Stimulated activated CD8-positive, alpha-beta memory T cell treated with anti-CD3 and anti-CD28 coated beads, Interleukin-7, amount 100 ng/mL, for 48 hours (primary cell): ENCODE measurements around the gene ST3GAL3.
A peak's percentile ranks its signal among the peaks of the same experiment; 100 is the strongest.

Source experiments
- DNase-seq, 2 donors: peaks; one replicate each; pipeline ENCODE4 v3.0.0-alpha.2; 2020; ENCODE audit warnings: low read depth in 1 of 2; ENCODE audit errors: extremely low read depth in 1 of 2

Gene ST3GAL3

GRCh38 chr1:43908226-43908625 is 200.9 kb downstream of the ST3GAL3 start:
- DNase-seq: no peak

DNA sequence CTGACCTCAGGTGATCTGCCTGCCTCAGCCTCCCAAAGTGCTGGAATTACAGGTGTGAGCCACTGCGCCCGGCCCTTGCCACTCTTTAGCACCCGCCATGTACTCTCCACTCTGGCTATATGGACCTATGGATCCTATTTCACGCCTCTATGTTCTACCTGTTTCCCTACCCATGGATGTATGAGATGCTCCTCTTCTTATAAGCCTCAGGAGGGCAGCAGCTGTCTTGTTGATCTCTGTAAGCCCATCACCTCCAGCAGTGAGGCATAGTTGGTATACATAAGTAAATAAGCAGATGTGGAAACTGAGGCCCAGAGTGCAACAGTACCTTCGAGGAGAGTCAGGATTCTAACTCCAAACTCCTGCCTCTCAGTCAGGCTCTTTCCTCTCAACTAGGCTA is 201.5 kb downstream of the ST3GAL3 start:
- DNase-seq: no peak

DNA sequence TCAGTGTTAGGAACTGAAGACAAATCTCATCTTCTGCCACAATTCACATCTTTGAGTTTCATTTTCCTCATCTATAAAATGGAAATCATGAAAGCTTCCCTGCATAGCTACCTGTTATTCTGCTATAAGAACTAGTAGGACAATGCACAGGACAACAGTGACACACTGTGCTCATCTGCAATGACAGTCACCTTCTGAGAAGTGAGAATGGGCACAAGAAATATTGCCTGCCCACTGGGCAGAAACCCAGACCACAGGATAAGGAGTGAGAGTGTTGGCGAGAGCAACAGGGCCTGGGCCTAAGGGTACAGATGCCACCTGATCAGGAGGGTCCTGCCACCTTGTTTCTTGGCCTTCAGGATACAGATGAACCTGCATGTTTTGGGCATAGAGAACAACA is 203.0 kb downstream of the ST3GAL3 start:
- no peak for DNase-seq

DNA sequence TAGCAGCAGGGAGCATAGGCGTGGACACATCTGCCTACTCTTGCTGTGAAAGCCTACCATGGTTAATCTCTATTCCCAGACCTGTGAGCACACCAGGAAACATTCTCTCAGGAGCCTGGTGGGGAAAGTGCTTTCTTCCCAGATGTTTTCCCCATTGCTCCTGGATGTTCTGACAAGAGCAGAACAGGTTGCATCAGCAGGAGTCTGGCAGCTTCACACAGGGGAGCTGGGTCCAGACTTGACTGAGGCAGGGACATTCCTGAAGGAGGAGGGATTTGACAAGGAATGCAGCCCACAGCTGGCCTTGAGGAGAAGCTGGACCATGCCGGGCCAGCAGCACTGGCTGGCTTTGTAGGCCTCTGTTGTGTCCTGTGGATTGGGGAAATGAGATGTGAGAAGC is 205.3 kb downstream of the ST3GAL3 start:
- no peak for DNase-seq

DNA sequence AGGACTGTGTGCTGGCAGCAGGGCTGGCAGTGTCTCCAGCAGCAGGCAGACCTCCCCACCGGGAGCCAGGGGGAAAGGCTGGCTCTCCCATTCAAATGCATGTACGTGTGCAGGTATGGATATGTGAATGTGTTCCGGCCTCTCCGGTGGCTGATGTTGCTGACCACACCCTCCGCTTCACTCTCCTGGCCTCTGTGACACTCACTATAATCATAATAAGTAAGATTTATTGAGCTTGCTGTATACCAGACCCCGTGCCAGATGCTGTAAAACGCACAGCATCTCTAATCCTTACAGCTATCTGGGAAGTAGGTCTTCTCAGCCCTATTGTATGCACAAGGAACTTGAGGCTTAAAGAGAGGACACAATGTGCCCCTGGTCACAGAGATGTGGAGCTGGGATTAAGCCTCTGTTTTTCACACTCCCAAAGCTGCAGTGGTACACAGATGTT is 205.7 kb downstream of the ST3GAL3 start:
- DNase-seq: no peak

GRCh38 chr1:43913666-43914360 is 206.5 kb downstream of the ST3GAL3 start:
- DNase-seq: no peak

DNA sequence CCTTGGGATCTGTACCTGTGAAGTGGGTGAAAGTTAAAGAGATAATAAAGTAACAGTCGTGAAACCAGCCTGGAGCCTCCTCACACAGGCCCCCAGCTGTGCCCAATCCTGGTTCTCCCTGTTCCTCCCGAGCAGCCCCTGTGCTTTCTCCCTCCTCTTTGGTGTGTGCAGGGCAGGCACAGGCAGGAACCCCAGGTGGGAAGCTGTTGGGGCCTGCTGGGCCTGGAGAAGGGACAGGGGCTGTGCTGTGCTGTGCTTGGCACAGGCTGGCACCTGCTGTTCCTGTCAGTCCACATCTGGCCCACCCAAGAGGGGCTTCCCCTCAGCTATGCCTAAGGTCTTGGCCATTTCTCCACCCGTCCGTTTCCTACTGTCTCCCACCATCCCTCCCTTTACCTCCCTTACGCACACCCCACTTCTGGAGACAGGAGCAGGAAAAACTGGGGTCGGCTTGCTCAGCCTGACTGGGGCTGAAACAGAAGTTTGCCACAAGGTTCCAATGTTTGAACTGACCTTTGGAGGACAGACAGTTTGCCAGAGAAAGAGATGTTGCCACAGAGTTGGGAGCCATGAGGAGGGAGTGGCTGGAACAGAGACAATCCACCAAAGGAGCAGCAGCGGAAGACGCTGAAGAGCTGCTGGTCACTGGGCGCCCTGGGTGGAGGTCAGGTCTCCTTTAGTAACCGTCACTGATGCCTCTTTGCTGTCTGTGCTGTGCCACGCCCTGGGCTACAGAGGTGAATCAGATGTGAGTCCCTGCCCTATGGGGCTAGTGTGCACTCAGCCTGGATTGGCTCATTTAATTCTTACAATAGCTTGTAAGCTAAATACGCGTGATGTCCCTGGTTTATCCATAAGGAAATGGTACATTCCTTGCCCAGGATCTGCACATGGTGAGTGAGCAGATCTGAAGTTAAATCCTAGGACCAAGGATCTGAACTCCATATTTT is 207.5 kb downstream of the ST3GAL3 start:
- no peak for DNase-seq

- no peak for DNase-seq
These were observed 212.6 kb downstream of the ST3GAL3 start for GRCh38 chr1:43919906-43920305.

- no peak for DNase-seq
These were observed 213.7 kb downstream of the ST3GAL3 start for GRCh38 chr1:43921022-43921421.

DNA sequence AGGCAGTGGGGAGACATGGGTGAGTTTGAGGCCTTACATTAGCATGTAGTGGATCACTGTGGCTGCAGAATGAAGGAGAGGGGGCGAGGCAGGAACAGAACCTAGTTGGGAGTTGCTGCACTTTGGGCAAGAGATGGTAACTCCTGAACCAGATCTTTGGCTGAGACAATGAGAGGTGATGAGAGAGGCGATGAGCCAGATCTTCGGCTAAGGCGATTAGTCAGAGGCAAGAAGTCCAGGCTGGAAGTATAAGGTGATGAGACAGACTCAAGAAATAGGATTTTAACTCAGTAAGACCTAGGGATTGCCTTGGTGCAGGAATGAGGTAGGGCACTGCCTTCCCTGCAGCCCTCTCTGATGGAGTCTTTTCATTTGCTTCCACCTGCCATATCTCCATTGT is 217.2 kb downstream of the ST3GAL3 start:
- no peak for DNase-seq

- no peak for DNase-seq
These were observed 218.5 kb downstream of the ST3GAL3 start for GRCh38 chr1:43925846-43926245.

DNA sequence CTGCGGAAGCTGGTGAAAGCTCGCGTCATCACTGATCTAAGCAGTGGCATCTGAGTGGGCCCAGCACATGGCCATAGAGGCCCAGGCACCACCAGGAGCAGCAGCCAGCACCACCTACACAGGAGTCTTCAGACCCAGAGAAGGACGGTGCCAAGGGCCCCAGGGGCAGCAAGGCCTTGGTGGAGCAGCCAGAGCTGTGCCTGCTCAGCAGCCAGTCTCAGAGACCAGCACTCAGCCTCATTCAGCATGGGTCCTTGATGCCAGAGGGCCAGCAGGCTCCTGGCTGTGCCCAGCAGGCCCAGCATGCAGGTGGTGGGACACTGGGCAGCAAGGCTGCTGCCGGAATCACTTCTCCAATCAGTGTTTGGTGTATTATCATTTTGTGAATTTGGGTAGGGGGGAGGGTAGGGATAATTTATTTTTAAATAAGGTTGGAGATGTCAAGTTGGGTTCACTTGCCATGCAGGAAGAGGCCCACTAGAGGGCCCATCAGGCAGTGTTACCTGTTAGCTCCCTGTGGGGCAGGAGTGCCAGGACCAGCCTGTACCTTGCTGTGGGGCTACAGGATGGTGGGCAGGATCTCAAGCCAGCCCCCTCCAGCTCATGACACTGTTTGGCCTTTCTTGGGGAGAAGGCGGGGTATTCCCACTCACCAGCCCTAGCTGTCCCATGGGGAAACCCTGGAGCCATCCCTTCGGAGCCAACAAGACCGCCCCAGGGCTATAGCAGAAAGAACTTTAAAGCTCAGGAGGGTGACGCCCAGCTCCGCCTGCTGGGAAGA is 223.0 kb downstream of the ST3GAL3 start:
- no peak for DNase-seq

- no peak for DNase-seq
These were observed 223.6 kb downstream of the ST3GAL3 start for GRCh38 chr1:43930949-43931275.

- DNase-seq: no peak
These were observed 224.7 kb downstream of the ST3GAL3 start for GRCh38 chr1:43931711-43932660.

- DNase-seq: no peak
These were observed 225.6 kb downstream of the ST3GAL3 start for GRCh38 chr1:43932786-43933385.

- no peak for DNase-seq
These were observed 226.2 kb downstream of the ST3GAL3 start, which contains the start of gene ARTN for GRCh38 chr1:43933386-43934100. TSS of gene ARTN (plus strand) at chr1:43933801. CDS start at chr1:43935657, 1,856 bp downstream.

DNA sequence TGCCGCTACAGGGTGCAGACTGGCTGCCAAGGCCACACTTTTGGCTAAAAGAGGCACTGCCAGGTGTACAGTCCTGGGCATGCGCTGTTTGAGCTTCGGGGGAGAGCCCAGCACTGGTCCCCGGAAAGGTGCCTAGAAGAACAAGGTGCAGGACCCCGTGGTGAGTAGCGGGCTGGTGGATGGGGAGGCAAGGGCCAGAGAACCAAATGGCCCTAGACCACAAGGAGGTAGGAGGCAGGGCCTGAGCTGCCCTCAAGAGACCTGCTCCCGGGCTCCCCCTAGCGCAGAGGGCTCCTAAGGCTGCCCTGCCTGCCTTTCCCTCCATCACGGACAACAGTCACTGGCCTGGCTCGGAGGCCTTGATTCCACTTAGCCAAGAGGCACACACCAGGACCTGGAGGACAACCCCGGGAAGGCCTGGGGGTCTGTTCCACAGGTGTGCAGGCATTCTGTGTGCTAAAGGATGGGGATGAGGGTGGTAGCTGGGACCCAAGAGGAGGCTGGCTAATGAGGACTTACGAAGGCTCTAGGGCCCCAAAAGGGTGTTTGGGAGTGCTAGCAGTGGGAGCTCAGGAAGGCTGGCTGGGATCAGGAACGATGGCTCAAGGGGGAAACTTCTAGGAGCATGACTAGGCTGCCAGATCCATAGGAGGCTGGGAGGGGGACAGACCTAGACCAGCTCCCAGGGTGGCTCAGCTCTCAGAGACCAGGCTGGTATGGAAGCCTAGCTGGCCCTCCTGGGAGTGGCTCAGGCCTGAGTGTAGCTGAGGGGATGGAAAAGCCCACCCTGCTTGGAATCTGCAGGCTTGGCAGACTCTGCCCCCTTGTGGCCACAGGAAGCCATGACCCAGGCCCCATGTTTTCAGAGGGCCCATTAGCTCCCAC is 227.0 kb downstream of the ST3GAL3 start:
- DNase-seq: peak in 1 of 2 donors; percentile 34

GRCh38 chr1:43934986-43935324 is 227.6 kb downstream of the ST3GAL3 start:
- DNase-seq: no peak
